OCI-LY7 (cell line): ENCODE results near the gene GPS1. TPM values are rescaled to one million over a fixed set of nuclear protein-coding genes. Genes with fewer than 3 reads are reported as not detected.

Experiments
- BruUV-seq: library from RNA; stranded (reverse); fragments of 400-500 nt; replicated peaks from 2 replicates; lab custom pipeline; 2021; lab: Mats Ljungman, UMichigan
- CTCF ChIA-PET: fragments of 300-600 bp; sonication (Branson Sonifier 250); formaldehyde crosslinking; loops from one replicate; lab custom pipeline; 2022; ENCODE audit warnings: antibody characterized with exemption; ENCODE audit not compliant: unreplicated experiment; lab: Charles Lee
- POLR2A ChIA-PET: fragments of 300-600 bp; sonication (Branson Sonifier 250); formaldehyde crosslinking; loops from one replicate; lab custom pipeline; 2022; ENCODE audit warnings: antibody characterized with exemption; lab: Charles Lee
- DNase-seq: peaks from one replicate; pipeline ENCODE4 v3.0.0-alpha.2; 2015; ENCODE audit warnings: low spot score
- H2AFZ ChIP-seq: fragments of 200-600 bp; sonication (generic), shearing (Covaris generic); 2 replicates; pipeline ENCODE4 v1.6.1; 2014; ENCODE audit warnings: mild to moderate bottlenecking, antibody characterized with exemption, low read length, moderate library complexity
- H3K27ac ChIP-seq: fragments of 200-600 bp; sonication (generic); 2 replicates; pipeline ENCODE4 v1.5.1; 2014; ENCODE audit warnings: mixed run types, low read depth, mild to moderate bottlenecking, moderate library complexity, low read length, inconsistent platforms; ENCODE audit not compliant: poor library complexity, severe bottlenecking
- H3K36me3 ChIP-seq: fragments of 200-600 bp; sonication (generic); 2 replicates; pipeline ENCODE4 v1.6.1; 2014; ENCODE audit warnings: mild to moderate bottlenecking, antibody characterized with exemption, low read length, moderate library complexity, mixed read lengths; ENCODE audit not compliant: insufficient read depth
- H3K4me1 ChIP-seq: fragments of 200-600 bp; sonication (generic); 2 replicates; pipeline ENCODE4 v1.5.1; 2014; ENCODE audit warnings: mild to moderate bottlenecking, low read length; ENCODE audit not compliant: insufficient read depth, poor library complexity, severe bottlenecking
- H3K4me2 ChIP-seq: fragments of 200-600 bp; sonication (generic); 2 replicates; pipeline ENCODE4 v1.6.1; 2014; ENCODE audit warnings: mild to moderate bottlenecking, low read length
- H3K4me3 ChIP-seq: fragments of 200-600 bp; sonication (generic); 2 replicates; pipeline ENCODE4 v1.5.1; 2014; ENCODE audit warnings: mild to moderate bottlenecking, low read depth, low read length; ENCODE audit not compliant: poor library complexity, severe bottlenecking
- H3K79me2 ChIP-seq: fragments of 200-600 bp; sonication (generic); 2 replicates; pipeline ENCODE4 v1.6.1; 2016; ENCODE audit warnings: low read depth, mild to moderate bottlenecking, low read length, moderate library complexity, mixed read lengths; ENCODE audit not compliant: insufficient read depth
- H3K9me2 ChIP-seq: fragments of 200-600 bp; sonication (generic); 2 replicates; pipeline ENCODE4 v1.6.1; 2016; ENCODE audit warnings: mild to moderate bottlenecking, low read length, mixed read lengths; ENCODE audit not compliant: insufficient read depth
- H3K9me3 ChIP-seq: fragments of 200-600 bp; sonication (generic); 2 replicates; pipeline ENCODE4 v1.6.1; 2014; ENCODE audit warnings: mild to moderate bottlenecking, mixed run types, low read length, mixed read lengths
- H4K20me1 ChIP-seq: fragments of 200-600 bp; sonication (generic); 2 replicates; pipeline ENCODE4 v1.6.1; 2014; ENCODE audit warnings: mild to moderate bottlenecking, antibody characterized with exemption, low read length, moderate library complexity, mixed read lengths; ENCODE audit not compliant: insufficient read depth
- CTCF ChIP-seq: fragments of 200-600 bp; sonication (generic); conservative IDR thresholded peaks from 2 replicates; pipeline ENCODE4 v1.5.1; 2014; ENCODE audit warnings: mild to moderate bottlenecking, antibody characterized with exemption, low read length, moderate library complexity, mixed read lengths
- EZH2phosphoT487 ChIP-seq: fragments of 200-600 bp; sonication (generic); IDR thresholded peaks from 2 replicates; pipeline ENCODE4 v1.6.1; 2018; ENCODE audit warnings: low read depth, borderline replicate concordance, mild to moderate bottlenecking, mixed run types, antibody characterized with exemption, low read length, moderate library complexity, mixed read lengths
- intact Hi-C: fragments of 100-400 bp; cut with micrococcal nuclease; formaldehyde crosslinking; loops from one replicate; pipeline ENCODE4 v1.10.0; 2022; ENCODE audit not compliant: unreplicated experiment
- total RNA-seq, 2 experiments: library from RNA; depleted of rRNA in 1 of 2; stranded (reverse); fragments of >200 nt in 1 of 2; shearing (Covaris generic) in 1 of 2; gene quantifications; 2 replicates each; pipeline ENCODE4 v1.2.3, GENCODE V29; 2014 to 2022

GPS1 gene
- total RNA-seq, 2 experiments from 2014 or later: 133 to 169 TPM

GRCh38 chr17:82025401-82026107 lies 26.1 kb upstream of the GPS1 start:
- no peak overlapping the region for H3K27ac ChIP-seq
- DNase-seq: no peak
- no TSS peak for BruUV-seq
- TF ChIP-seq CTCF: no peak
- no peak for TF ChIP-seq EZH2phosphoT487
- H3K79me2 ChIP-seq: peaks cover 12% of the 10 kb centered on the region; the same call in 1 of the 2 replicates
- no peak overlapping the region for H2AFZ ChIP-seq
- no peaks in the 10 kb centered on the region for H3K9me2 ChIP-seq
- H3K36me3 ChIP-seq: no peaks in the 10 kb centered on the region
- H4K20me1 ChIP-seq: no peaks in the 10 kb centered on the region
- H3K4me3 ChIP-seq: no peak overlapping the region
- intact Hi-C loops: no loop called here
- no peaks in the 10 kb centered on the region for H3K9me3 ChIP-seq
- POLR2A ChIA-PET: no interaction called here
- H3K4me1 ChIP-seq: peaks cover 25% of the 10 kb centered on the region
- CTCF ChIA-PET: interaction anchor here (0.6 kb wide), 1 partner anchor 97 kb away, joined by 3 read pairs; no protein-coding TSS in a partner anchor
- H3K4me2 ChIP-seq: no peak overlapping the region

- BruUV-seq: no TSS peak
- peaks cover 20% of the 10 kb centered on the region for H3K4me1 ChIP-seq
- no peaks in the 10 kb centered on the region for H3K9me3 ChIP-seq
- H4K20me1 ChIP-seq: no peaks in the 10 kb centered on the region
- no peak for TF ChIP-seq CTCF
- H3K27ac ChIP-seq: no peak overlapping the region
- DNase-seq: no peak
- H3K9me2 ChIP-seq: no peaks in the 10 kb centered on the region
- POLR2A ChIA-PET: no interaction called here
- H3K4me3 ChIP-seq: no peak overlapping the region
- intact Hi-C loops: no loop called here
- no peak overlapping the region for H3K4me2 ChIP-seq
- H2AFZ ChIP-seq: no peak overlapping the region
- H3K36me3 ChIP-seq: no peaks in the 10 kb centered on the region
- H3K79me2 ChIP-seq: no peaks in the 10 kb centered on the region
- CTCF ChIA-PET: no interaction called here
These were observed 23.5 kb upstream of the GPS1 start for GRCh38 chr17:82028246-82028645.

- ChIA-PET CTCF (no interaction called here), POLR2A (no interaction called here)
- peaks cover 18% of the 10 kb centered on the region for H3K4me1 ChIP-seq
- no peak overlapping the region for H3K27ac ChIP-seq
- no peak for TF ChIP-seq CTCF
- no peak overlapping the region for H3K4me3 ChIP-seq
- no peaks in the 10 kb centered on the region for H3K9me2 ChIP-seq
- DNase-seq: no peak
- intact Hi-C loops: no loop called here
- no peaks in the 10 kb centered on the region for H3K36me3 ChIP-seq
- no peaks in the 10 kb centered on the region for H3K9me3 ChIP-seq
- no peak overlapping the region for H2AFZ ChIP-seq
- no TSS peak for BruUV-seq
- no peak overlapping the region for H3K4me2 ChIP-seq
- no peaks in the 10 kb centered on the region for H3K79me2 ChIP-seq
- no peaks in the 10 kb centered on the region for H4K20me1 ChIP-seq
These were observed 22.7 kb upstream of the GPS1 start for GRCh38 chr17:82028966-82029365.
